Activated T-helper 2 cell treated with anti-CD3 and anti-CD28 coated beads, Interferon-gamma antibody, Interleukin-2, Interleukin-4, amounts not matched to agents 10 μg/mL and 5 μg/mL and 100 μg/mL, durations not matched to agents 14 hours and 24 hours and 36 hours (primary cell): ENCODE data around the gene CCDC63. TPM values are rescaled to one million over a fixed set of nuclear protein-coding genes. Genes with fewer than 3 reads are reported as not detected.

Experiments used
- total RNA-seq: library from RNA; stranded (reverse); gene quantifications from 2 replicates; pipeline ENCODE4 v1.2.3, GENCODE V29; 2022

Gene CCDC63
- total RNA-seq, 1 donor from 2014 or later, result not detected

Other genes starting within 250 kb of the CCDC63 start
- gene TCTN1, start 232.9 kb upstream of the CCDC63 start, total RNA-seq, result 5.1 and 6.6 TPM in 2 replicates
- gene HVCN1, start 157.9 kb upstream of the CCDC63 start, total RNA-seq, result 9.7 TPM in 2 replicates
- gene PPP1CC, start 104.1 kb upstream of the CCDC63 start, total RNA-seq, result 241 and 244 TPM in 2 replicates
- gene MYL2, start 73.6 kb downstream of the CCDC63 start, total RNA-seq, result not detected in 2 replicates
- gene CUX2, start 187.2 kb downstream of the CCDC63 start, total RNA-seq, result not detected in 2 replicates